ENCODE measurements around the gene POLR1G.

DNA sequence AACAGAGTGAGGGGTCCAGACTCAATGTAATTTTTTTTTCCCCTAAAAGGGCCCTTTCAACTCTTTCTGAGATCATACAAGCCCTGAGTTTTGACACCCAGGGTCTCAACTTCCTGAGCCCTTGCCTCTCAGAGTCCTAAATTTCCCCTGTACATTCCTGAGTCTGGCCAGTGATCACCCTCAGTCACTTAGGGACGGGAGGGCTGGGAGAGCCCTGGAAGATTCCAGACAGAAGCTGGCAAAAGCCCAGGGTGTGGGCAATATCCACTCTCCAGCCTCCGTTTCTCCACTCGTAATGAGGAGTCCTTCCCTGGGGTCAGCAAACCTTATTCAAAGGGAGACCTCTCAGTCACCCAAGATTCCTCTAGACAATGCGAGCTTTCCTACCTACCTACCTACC lies 3.2 kb upstream of the POLR1G start:
- TF ChIP-seq, protein P1, sequence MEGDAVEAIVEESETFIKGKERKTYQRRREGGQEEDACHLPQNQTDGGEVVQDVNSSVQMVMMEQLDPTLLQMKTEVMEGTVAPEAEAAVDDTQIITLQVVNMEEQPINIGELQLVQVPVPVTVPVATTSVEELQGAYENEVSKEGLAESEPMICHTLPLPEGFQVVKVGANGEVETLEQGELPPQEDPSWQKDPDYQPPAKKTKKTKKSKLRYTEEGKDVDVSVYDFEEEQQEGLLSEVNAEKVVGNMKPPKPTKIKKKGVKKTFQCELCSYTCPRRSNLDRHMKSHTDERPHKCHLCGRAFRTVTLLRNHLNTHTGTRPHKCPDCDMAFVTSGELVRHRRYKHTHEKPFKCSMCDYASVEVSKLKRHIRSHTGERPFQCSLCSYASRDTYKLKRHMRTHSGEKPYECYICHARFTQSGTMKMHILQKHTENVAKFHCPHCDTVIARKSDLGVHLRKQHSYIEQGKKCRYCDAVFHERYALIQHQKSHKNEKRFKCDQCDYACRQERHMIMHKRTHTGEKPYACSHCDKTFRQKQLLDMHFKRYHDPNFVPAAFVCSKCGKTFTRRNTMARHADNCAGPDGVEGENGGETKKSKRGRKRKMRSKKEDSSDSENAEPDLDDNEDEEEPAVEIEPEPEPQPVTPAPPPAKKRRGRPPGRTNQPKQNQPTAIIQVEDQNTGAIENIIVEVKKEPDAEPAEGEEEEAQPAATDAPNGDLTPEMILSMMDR (IDR thresholded peaks at IDR 0.05): no peak
- TF ChIP-seq POLR2AphosphoS5 (IDR thresholded peaks at IDR 0.05) (no peak), POLR2A (IDR thresholded peaks at IDR 0.05) (no peak)
